ENCODE results near the gene TFCP2.

DNA sequence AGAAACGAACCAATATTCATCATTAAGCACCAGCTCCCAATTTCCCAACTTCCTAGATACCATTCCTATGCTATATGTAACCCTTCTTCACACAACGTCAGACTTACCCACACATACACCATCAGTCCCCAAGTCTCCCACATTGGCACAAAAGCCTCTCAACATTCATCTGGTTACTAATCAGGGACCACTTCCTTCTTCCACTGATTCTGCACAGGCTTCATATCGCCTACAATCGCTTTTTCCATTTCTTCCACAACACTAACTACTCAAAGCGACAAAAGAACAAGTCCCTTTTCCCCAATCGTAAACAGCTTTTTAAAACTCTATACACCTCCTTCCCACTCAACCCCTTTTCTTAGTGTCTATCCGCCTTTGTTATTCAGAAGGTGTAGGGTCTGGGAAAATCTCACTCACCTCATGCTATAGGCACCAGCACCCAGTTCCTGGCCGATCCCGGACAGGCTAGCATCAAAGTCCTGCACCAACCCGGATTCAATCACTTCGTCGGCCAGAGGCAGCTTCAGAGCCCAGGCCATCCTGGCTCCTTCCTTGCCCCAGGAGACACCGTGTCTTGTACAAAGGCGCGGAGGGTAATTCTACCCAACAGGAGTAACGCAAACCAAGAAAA is 936 bp downstream of the TFCP2 start:
- TF ChIP-seq, protein P1, sequence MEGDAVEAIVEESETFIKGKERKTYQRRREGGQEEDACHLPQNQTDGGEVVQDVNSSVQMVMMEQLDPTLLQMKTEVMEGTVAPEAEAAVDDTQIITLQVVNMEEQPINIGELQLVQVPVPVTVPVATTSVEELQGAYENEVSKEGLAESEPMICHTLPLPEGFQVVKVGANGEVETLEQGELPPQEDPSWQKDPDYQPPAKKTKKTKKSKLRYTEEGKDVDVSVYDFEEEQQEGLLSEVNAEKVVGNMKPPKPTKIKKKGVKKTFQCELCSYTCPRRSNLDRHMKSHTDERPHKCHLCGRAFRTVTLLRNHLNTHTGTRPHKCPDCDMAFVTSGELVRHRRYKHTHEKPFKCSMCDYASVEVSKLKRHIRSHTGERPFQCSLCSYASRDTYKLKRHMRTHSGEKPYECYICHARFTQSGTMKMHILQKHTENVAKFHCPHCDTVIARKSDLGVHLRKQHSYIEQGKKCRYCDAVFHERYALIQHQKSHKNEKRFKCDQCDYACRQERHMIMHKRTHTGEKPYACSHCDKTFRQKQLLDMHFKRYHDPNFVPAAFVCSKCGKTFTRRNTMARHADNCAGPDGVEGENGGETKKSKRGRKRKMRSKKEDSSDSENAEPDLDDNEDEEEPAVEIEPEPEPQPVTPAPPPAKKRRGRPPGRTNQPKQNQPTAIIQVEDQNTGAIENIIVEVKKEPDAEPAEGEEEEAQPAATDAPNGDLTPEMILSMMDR (IDR thresholded peaks at IDR 0.05 in 8 of 11, conservative IDR thresholded peaks at IDR 0.05 in 3 of 11): no peak
- TF ChIP-seq POLR2A (IDR thresholded peaks at IDR 0.05): no peak
